GM23248 (cell line): ENCODE data around the gene ST6GAL1. TPM values are rescaled to one million over a fixed set of nuclear protein-coding genes. Genes with fewer than 3 reads are reported as not detected.

Source experiments
- DNase-seq: peaks from one replicate; pipeline ENCODE4 v3.0.0-alpha.2; 2015
- H2AFZ ChIP-seq: fragments of 200-600 bp; sonication (generic); 2 replicates; pipeline ENCODE4 v1.6.1; 2016; ENCODE audit warnings: antibody characterized with exemption
- H3F3A ChIP-seq: fragments of 200-600 bp; sonication (generic); 2 replicates; pipeline ENCODE4 v1.6.1; 2016; ENCODE audit warnings: mild to moderate bottlenecking, antibody characterized with exemption, mixed run types; ENCODE audit not compliant: insufficient read depth
- H3K27ac ChIP-seq: fragments of 200-600 bp; sonication (generic); 2 replicates; pipeline ENCODE4 v1.5.1; 2016; ENCODE audit warnings: mild to moderate bottlenecking
- H3K27me3 ChIP-seq: fragments of 200-600 bp; sonication (generic); replicated peaks from 2 replicates; pipeline ENCODE4 v1.6.1; 2016; ENCODE audit warnings: mild to moderate bottlenecking; ENCODE audit not compliant: insufficient read depth
- H3K36me3 ChIP-seq: fragments of 200-600 bp; sonication (generic); 2 replicates; pipeline ENCODE4 v1.6.1; 2016; ENCODE audit warnings: low read depth, mild to moderate bottlenecking
- H3K4me1 ChIP-seq: fragments of 200-600 bp; sonication (generic); 2 replicates; pipeline ENCODE4 v1.6.1; 2016; ENCODE audit warnings: mild to moderate bottlenecking; ENCODE audit not compliant: insufficient read depth
- H3K4me2 ChIP-seq: fragments of 200-600 bp; sonication (generic); one replicate; pipeline ENCODE4 v1.6.1; 2016; ENCODE audit warnings: mild to moderate bottlenecking; ENCODE audit not compliant: unreplicated experiment
- H3K4me3 ChIP-seq: fragments of 200-600 bp; sonication (generic); 2 replicates; pipeline ENCODE4 v1.5.1; 2016; ENCODE audit warnings: mild to moderate bottlenecking
- H3K79me2 ChIP-seq: fragments of 200-600 bp; sonication (generic); 2 replicates; pipeline ENCODE4 v1.6.1; 2016; ENCODE audit warnings: mild to moderate bottlenecking; ENCODE audit not compliant: insufficient read depth
- H3K9ac ChIP-seq: fragments of 200-600 bp; sonication (generic); 2 replicates; pipeline ENCODE4 v1.6.1; 2016; ENCODE audit warnings: mild to moderate bottlenecking
- H3K9me2 ChIP-seq: fragments of 200-600 bp; sonication (generic); 2 replicates; pipeline ENCODE4 v1.6.1; 2016; ENCODE audit warnings: mixed run types, mild to moderate bottlenecking, moderate library complexity; ENCODE audit not compliant: insufficient read depth
- H3K9me3 ChIP-seq: fragments of 200-600 bp; sonication (generic); one replicate; pipeline ENCODE4 v1.6.1; 2017; ENCODE audit warnings: low read depth
- H4K20me1 ChIP-seq: fragments of 200-600 bp; sonication (generic); 2 replicates; pipeline ENCODE4 v1.6.0; 2016; ENCODE audit not compliant: insufficient read depth
- EZH2 ChIP-seq: fragments of 200-600 bp; sonication (generic); IDR thresholded peaks from 2 replicates; pipeline ENCODE4 v1.6.1; 2018; ENCODE audit warnings: antibody characterized with exemption, mild to moderate bottlenecking; ENCODE audit not compliant: insufficient read depth, poor library complexity, severe bottlenecking
- EZH2phosphoT487 ChIP-seq: fragments of 200-600 bp; sonication (generic); IDR thresholded peaks from 2 replicates; pipeline ENCODE4 v1.6.1; 2018; ENCODE audit warnings: antibody characterized with exemption, moderate library complexity, mild to moderate bottlenecking, low read depth; ENCODE audit not compliant: insufficient read depth
- WGBS, 2 experiments: methylation state at CpG; one replicate each; pipeline ENCODE4 v1.1.6; 2015 to 2017; ENCODE audit warnings: low lambda C conversion rate in 2 of 2, low coverage in 1 of 2; ENCODE audit errors: missing lambda C conversion rate in 2 of 2; 5-methylcytosine and 5-hydroxymethylcytosine counted together
- in situ Hi-C: fragments of 300-500 bp; cut with MboI; formaldehyde crosslinking; loops from 2 replicates; pipeline ENCODE4 v1.15.0; 2020
- polyA plus RNA-seq: library from polyadenylated mRNA; unstranded; fragments of >200 nt; fragmentation: Nextera tagmentation; extraction: Ambion mirVana; gene quantifications from 2 replicates; pipeline ENCODE4 v1.2.1, GENCODE V29; 2016
- total RNA-seq: library from RNA; depleted of rRNA; stranded (reverse); fragments of >200 nt; shearing (Covaris generic); gene quantifications from 2 replicates; pipeline ENCODE4 v1.2.3, GENCODE V29; 2014

The ST6GAL1 gene
- total and polyA plus RNA-seq, 2 experiments from 2014 or later: 0.20 TPM; not detected in 1

DNA sequence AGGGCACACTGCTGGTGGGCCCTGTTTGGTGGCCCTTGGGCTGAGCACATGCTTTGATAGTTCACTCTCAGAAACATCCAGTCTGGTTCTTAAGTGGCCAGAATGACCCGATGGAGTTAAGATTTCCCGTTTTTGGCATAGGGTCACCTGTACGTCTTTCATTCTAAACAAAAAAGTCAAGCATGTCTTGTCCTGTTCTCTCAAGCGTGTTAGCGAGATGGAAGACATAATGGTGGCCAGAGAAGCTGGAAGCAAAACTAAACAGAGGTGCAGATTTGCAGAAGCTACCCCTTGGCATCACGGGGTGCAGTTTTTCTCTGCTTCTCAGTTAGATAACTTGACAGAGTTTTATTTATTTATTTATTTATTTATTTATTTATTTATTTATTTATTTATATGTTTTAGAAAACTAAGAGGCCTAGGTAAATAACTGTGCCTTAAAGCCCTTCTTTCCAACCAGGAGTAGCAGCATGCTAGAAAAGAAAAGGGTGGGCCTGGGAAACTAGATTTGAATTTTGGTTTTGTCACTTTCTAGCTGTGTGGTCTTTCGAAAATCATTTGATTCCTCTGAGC lies 63.0 kb downstream of the ST6GAL1 start:
- Histone ChIP-seq H3K9me2 (no peaks in the 10 kb centered on the region), H3K79me2 (no peaks in the 10 kb centered on the region), H3F3A (no peaks in the 10 kb centered on the region), H2AFZ (no peak overlapping the region), H3K4me2 (no peak overlapping the region), H3K27me3 (peaks cover 21% of the 10 kb centered on the region), H3K9ac (no peak overlapping the region), H3K36me3 (no peaks in the 10 kb centered on the region), H4K20me1 (no peaks in the 10 kb centered on the region), H3K4me1 (no peaks in the 10 kb centered on the region), H3K9me3 (no peaks in the 10 kb centered on the region), H3K27ac (no peak overlapping the region), H3K4me3 (no peak overlapping the region)
- TF ChIP-seq EZH2 (no peak), EZH2phosphoT487 (no peak)
- WGBS, 2 experiments: 60 to 63% methylated on average over 7 of the region's 7 CpGs
- in situ Hi-C loops: no loop called here
- DNase-seq: no peak

DNA sequence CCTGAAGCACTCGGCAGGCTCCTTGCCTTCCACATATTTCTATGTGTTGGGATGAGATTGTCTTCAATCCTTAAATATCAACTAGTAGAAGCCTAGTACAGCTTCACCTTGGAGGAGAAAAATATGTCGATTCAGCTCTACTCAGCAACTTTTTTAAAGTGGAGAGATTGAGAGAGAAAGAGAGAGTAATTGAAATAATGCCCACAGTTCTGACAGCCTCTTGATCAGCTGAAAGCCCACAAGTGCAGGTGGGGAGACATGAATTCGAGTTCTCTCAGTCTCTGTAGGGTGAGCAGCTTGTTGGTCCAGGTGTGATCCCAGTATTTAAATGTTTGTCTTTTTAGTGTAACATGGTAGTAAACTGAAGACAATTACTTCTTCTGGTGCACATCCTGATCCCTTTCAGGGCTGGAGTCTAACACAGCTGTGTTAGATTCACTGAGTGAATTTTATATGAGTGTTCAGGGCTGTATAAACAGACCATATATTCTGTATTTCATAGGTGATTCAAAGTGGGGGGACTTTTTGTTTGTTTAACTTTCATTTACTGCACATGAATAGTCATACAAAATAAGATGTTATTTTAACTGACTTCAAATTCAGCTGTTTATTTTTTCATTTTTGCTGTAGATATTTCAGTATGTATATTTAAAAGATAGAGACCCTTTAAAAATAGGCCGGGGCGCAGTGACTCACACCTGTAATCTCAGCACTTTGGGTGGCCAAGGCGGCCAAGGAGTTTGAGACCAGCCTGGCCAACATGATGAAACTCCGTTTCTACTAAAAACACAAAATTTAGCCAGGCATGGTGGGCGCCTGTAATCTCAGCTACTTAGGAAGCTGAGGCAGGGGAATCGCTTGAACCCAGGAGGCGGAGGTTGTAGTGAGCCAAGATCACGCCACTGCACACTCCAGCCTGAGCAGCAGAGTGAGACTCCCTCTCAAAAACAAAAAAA lies 64.0 kb downstream of the ST6GAL1 start:
- H3K27ac ChIP-seq: no peak overlapping the region

DNA sequence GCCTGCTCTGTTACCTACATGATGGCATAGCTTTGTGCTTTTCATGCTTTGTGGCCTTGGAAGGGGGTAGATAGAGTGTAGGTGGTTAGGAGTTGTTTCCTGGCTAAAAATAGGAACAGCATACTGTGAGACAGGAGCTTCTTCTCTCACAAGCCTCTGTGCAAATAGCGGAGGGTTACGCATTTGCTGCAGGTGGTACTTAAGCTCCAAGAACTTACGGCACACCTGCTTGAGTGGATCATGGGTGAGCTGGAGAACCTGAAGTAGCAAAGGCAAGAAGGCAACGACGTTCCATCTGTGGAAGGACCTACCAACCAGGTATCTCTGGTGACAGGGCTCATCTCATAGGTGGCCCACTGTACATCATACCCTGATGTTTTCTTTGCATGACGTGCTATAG lies 66.0 kb downstream of the ST6GAL1 start:
- DNase-seq: no peak
- H3K79me2 ChIP-seq: no peaks in the 10 kb centered on the region
- peaks cover 6% of the 10 kb centered on the region; the same call in 1 of the 2 replicates for H3K27me3 ChIP-seq
- H3K27ac ChIP-seq: no peak overlapping the region
- no peaks in the 10 kb centered on the region for H3K36me3 ChIP-seq
- no peak for TF ChIP-seq EZH2phosphoT487
- no peak for TF ChIP-seq EZH2
- H4K20me1 ChIP-seq: no peaks in the 10 kb centered on the region
- no peaks in the 10 kb centered on the region for H3F3A ChIP-seq
- H2AFZ ChIP-seq: no peak overlapping the region
- H3K9me3 ChIP-seq: no peaks in the 10 kb centered on the region
- no peaks in the 10 kb centered on the region for H3K9me2 ChIP-seq
- H3K9ac ChIP-seq: no peak overlapping the region
- no peaks in the 10 kb centered on the region for H3K4me1 ChIP-seq
- H3K4me2 ChIP-seq: no peak overlapping the region
- WGBS, 2 experiments: 58 to 59% methylated on average over 6 of the region's 6 CpGs
- in situ Hi-C loops: no loop called here
- no peak overlapping the region for H3K4me3 ChIP-seq

More for the DNA sequence above, 64.0 kb downstream of the ST6GAL1 start:
- Histone ChIP-seq H3K4me2 (no peak overlapping the region), H3K27me3 (peaks cover 14% of the 10 kb centered on the region), H3K4me1 (no peaks in the 10 kb centered on the region), H3K36me3 (no peaks in the 10 kb centered on the region), H3K9me2 (no peaks in the 10 kb centered on the region), H3K79me2 (no peaks in the 10 kb centered on the region), H3K4me3 (no peak overlapping the region), H4K20me1 (no peaks in the 10 kb centered on the region), H3F3A (no peaks in the 10 kb centered on the region), H2AFZ (no peak overlapping the region), H3K9ac (no peak overlapping the region), H3K9me3 (no peaks in the 10 kb centered on the region)
- WGBS, 2 experiments: 53% methylated on average over 11 of the region's 11 CpGs
- TF ChIP-seq EZH2: no peak
- no peak for TF ChIP-seq EZH2phosphoT487
- in situ Hi-C loops: no loop called here
- DNase-seq: no peak

DNA sequence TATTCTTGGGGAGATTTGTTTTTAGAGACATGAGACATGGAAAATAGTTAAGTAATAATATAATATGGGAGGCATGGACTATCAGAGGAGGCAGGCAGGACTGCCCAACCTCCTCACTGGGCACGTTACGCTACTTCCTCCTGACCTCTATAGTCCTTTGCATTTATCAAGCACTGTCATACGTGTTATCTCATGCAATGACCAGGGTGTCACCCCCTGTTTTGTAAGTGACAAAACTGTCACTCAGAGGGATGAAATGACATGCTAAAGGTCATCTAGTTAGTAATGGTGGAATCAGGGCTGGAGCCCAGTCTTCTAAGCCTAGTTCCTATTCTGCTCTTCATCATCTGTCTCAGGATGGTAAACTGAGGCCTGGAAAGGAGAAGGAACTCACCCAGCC lies 66.7 kb downstream of the ST6GAL1 start:
- Histone ChIP-seq H3K27me3 (peaks cover 6% of the 10 kb centered on the region; the same call in 1 of the 2 replicates), H3K9me2 (no peaks in the 10 kb centered on the region), H2AFZ (no peak overlapping the region), H3F3A (no peaks in the 10 kb centered on the region), H3K9me3 (no peaks in the 10 kb centered on the region), H3K79me2 (no peaks in the 10 kb centered on the region), H3K9ac (no peak overlapping the region), H3K4me1 (no peaks in the 10 kb centered on the region), H4K20me1 (no peaks in the 10 kb centered on the region), H3K27ac (no peak overlapping the region), H3K4me3 (no peak overlapping the region), H3K36me3 (no peaks in the 10 kb centered on the region), H3K4me2 (no peak overlapping the region)
- in situ Hi-C loops: no loop called here
- no peak for DNase-seq
- TF ChIP-seq EZH2 (no peak), EZH2phosphoT487 (no peak)
- 55 to 67% methylated on average over 3 of the region's 3 CpGs for WGBS, 2 experiments
